Mesothelial cell of epicardium (in vitro differentiated cells): ENCODE data around the gene FNDC3B. TPM values are rescaled to one million over a fixed set of nuclear protein-coding genes. Genes with fewer than 3 reads are reported as not detected.

Experiments used
- DNase-seq, 2 experiments: peaks; one replicate each; pipeline ENCODE4 v3.0.0; 2021; ENCODE audit warnings: low spot score in 2 of 2; ENCODE audit not compliant: unreplicated experiment in 2 of 2
- H3K27ac Mint-ChIP-seq: 2 replicates; pipeline ENCODE4 v1.8.0; 2021; ENCODE audit warnings: mixed read lengths
- H3K27me3 Mint-ChIP-seq: 2 replicates; pipeline ENCODE4 v1.8.0; 2021; ENCODE audit warnings: low read depth, mixed read lengths
- H3K36me3 Mint-ChIP-seq: 2 replicates; pipeline ENCODE4 v1.8.0; 2021; ENCODE audit warnings: mixed read lengths
- H3K4me1 Mint-ChIP-seq: 2 replicates; pipeline ENCODE4 v1.8.0; 2021; ENCODE audit warnings: mixed read lengths
- H3K4me3 Mint-ChIP-seq: 2 replicates; pipeline ENCODE4 v1.8.0; 2021; ENCODE audit warnings: mild to moderate bottlenecking, moderate library complexity, mixed read lengths
- H3K9me3 Mint-ChIP-seq: 2 replicates; pipeline ENCODE4 v1.8.0; 2021; ENCODE audit warnings: mixed read lengths
- CTCF ChIP-seq: fragments of 200-600 bp; sonication (generic); IDR thresholded peaks from one replicate; pipeline ENCODE4 v1.5.0; 2021; ENCODE audit warnings: antibody characterized with exemption; ENCODE audit not compliant: unreplicated experiment
- total RNA-seq: library from RNA; stranded (reverse); gene quantifications from 3 replicates; pipeline ENCODE4 v1.2.1, GENCODE V29; 2021

Gene FNDC3B
- total RNA-seq, 1 donor from 2014 or later: 131 TPM

- no peak for DNase-seq
- H3K9me3 Mint-ChIP-seq: no peaks in the 10 kb centered on the region
- H3K27ac Mint-ChIP-seq: peak overlapping the region; percentile 98
- H3K4me1 Mint-ChIP-seq: peaks cover 69% of the 10 kb centered on the region
- H3K27me3 Mint-ChIP-seq: no peaks in the 10 kb centered on the region
- peaks cover 7% of the 10 kb centered on the region for H3K36me3 Mint-ChIP-seq
- H3K4me3 Mint-ChIP-seq: no peak overlapping the region
- TF ChIP-seq CTCF: no peak
These were observed 99.6 kb downstream of the FNDC3B start for GRCh38 chr3:172138792-172139507.

- peaks cover 69% of the 10 kb centered on the region for H3K4me1 Mint-ChIP-seq
- no peaks in the 10 kb centered on the region for H3K9me3 Mint-ChIP-seq
- no peak for DNase-seq
- no peak for TF ChIP-seq CTCF
- H3K36me3 Mint-ChIP-seq: peaks cover 11% of the 10 kb centered on the region
- H3K27ac Mint-ChIP-seq: peak overlapping the region; percentile 93
- no peaks in the 10 kb centered on the region for H3K27me3 Mint-ChIP-seq
- no peak overlapping the region for H3K4me3 Mint-ChIP-seq
These were observed 100.3 kb downstream of the FNDC3B start for GRCh38 chr3:172139528-172140276.

GRCh38 chr3:172140499-172141391, 101.4 kb downstream of the FNDC3B start:
- Mint-ChIP-seq H3K4me3 (no peak overlapping the region), H3K9me3 (no peaks in the 10 kb centered on the region), H3K27ac (peak overlapping the region; percentile 93), H3K36me3 (peaks cover 11% of the 10 kb centered on the region), H3K27me3 (no peaks in the 10 kb centered on the region), H3K4me1 (peaks cover 68% of the 10 kb centered on the region)
- no peak for TF ChIP-seq CTCF
- no peak for DNase-seq

GRCh38 chr3:172142051-172142863, 102.9 kb downstream of the FNDC3B start:
- Mint-ChIP-seq H3K27me3 (no peaks in the 10 kb centered on the region), H3K27ac (peak overlapping the region; percentile 93), H3K9me3 (peaks cover 4% of the 10 kb centered on the region), H3K36me3 (peaks cover 13% of the 10 kb centered on the region), H3K4me3 (no peak overlapping the region), H3K4me1 (peaks cover 64% of the 10 kb centered on the region)
- DNase-seq: no peak
- TF ChIP-seq CTCF: no peak
